Activated naive CD8-positive, alpha-beta T cell treated with anti-CD3 and anti-CD28 coated beads, Interleukin-2, amount 10 ng/mL, durations not matched to agents 7 days and 5 days (primary cell): ENCODE measurements around the gene VTA1. TPM values are rescaled to one million over a fixed set of nuclear protein-coding genes. Genes with fewer than 3 reads are reported as not detected.
A peak's percentile ranks its signal among the peaks of the same experiment; 100 is the strongest.
"Not testable (repeated sequence)": the region's sequence is repeated elsewhere in the genome, so short reads cannot be mapped to it uniquely, and the experiment has no call there.

Experiments
- ATAC-seq: fragments of 150-1000 bp; cut with Tn5 transposase; one replicate; pipeline ENCODE4 v1.10.0; 2021; ENCODE audit warnings: low read depth, moderate library complexity
- POLR2A ChIA-PET: fragments of 350-600 bp; sonication (Branson Sonifier 250); formaldehyde crosslinking; loops from one replicate; lab custom pipeline; 2021; ENCODE audit warnings: antibody characterized with exemption; lab: Charles Lee
- DNase-seq: peaks from one replicate; pipeline ENCODE4 v3.0.0; 2021
- H3K27ac Mint-ChIP-seq: one replicate; pipeline ENCODE4 v1.8.0; 2022; ENCODE audit warnings: mild to moderate bottlenecking, mixed read lengths
- H3K27me3 Mint-ChIP-seq: one replicate; pipeline ENCODE4 v1.8.0; 2022; ENCODE audit warnings: mild to moderate bottlenecking, moderate library complexity, mixed read lengths
- H3K36me3 Mint-ChIP-seq: one replicate; pipeline ENCODE4 v1.8.0; 2021; ENCODE audit warnings: mild to moderate bottlenecking, mixed read lengths
- H3K4me1 Mint-ChIP-seq: one replicate; pipeline ENCODE4 v1.8.0; 2021; ENCODE audit warnings: mixed read lengths
- H3K4me3 Mint-ChIP-seq: one replicate; pipeline ENCODE4 v1.8.0; 2022; ENCODE audit warnings: mild to moderate bottlenecking, moderate library complexity, mixed read lengths
- H3K9me3 Mint-ChIP-seq: one replicate; pipeline ENCODE4 v1.8.0; 2021; ENCODE audit warnings: mixed read lengths
- total RNA-seq, 2 experiments: library from RNA; stranded (reverse); gene quantifications; one replicate each; pipeline ENCODE4 v1.2.3, GENCODE V29; 2021

The VTA1 gene
- total RNA-seq, 2 experiments from 2014 or later: 41.7 to 45.7 TPM

- H3K4me1 Mint-ChIP-seq: peaks cover 4% of the 10 kb centered on the region
- H3K9me3 Mint-ChIP-seq: no peaks in the 10 kb centered on the region
- DNase-seq (no peak), ATAC-seq (no peak)
- H3K27ac Mint-ChIP-seq: no peak overlapping the region
- POLR2A ChIA-PET: no interaction called here
- H3K27me3 Mint-ChIP-seq: no peaks in the 10 kb centered on the region
- H3K36me3 Mint-ChIP-seq: peaks cover 26% of the 10 kb centered on the region
- no peak overlapping the region for H3K4me3 Mint-ChIP-seq
Observed at GRCh38 chr6:142182004-142182403, 34.9 kb downstream of the VTA1 start.

- ATAC-seq: no peak
- H3K27me3 Mint-ChIP-seq: no peaks in the 10 kb centered on the region
Observed at GRCh38 chr6:142183351-142183750, 36.3 kb downstream of the VTA1 start.

GRCh38 chr6:142184307-142184706, 37.2 kb downstream of the VTA1 start:
- H3K9me3 Mint-ChIP-seq: no peaks in the 10 kb centered on the region
- H3K36me3 Mint-ChIP-seq: peaks cover 16% of the 10 kb centered on the region
- H3K27ac Mint-ChIP-seq: no peak overlapping the region
- ATAC-seq: no peak
- POLR2A ChIA-PET: no interaction called here
- no peaks in the 10 kb centered on the region for H3K27me3 Mint-ChIP-seq
- H3K4me3 Mint-ChIP-seq: no peak overlapping the region
- DNase-seq: no peak
- peaks cover 4% of the 10 kb centered on the region for H3K4me1 Mint-ChIP-seq

More at GRCh38 chr6:142183351-142183750, 36.3 kb downstream of the VTA1 start:
- POLR2A ChIA-PET: no interaction called here
- no peak for DNase-seq
- no peaks in the 10 kb centered on the region for H3K9me3 Mint-ChIP-seq
- H3K4me3 Mint-ChIP-seq: no peak overlapping the region
- H3K36me3 Mint-ChIP-seq: peaks cover 15% of the 10 kb centered on the region
- H3K27ac Mint-ChIP-seq: no peak overlapping the region
- H3K4me1 Mint-ChIP-seq: peaks cover 4% of the 10 kb centered on the region

GRCh38 chr6:142185641-142186040, 38.6 kb downstream of the VTA1 start:
- no peak overlapping the region for H3K4me3 Mint-ChIP-seq
- H3K27ac Mint-ChIP-seq: no peak overlapping the region
- peaks cover 18% of the 10 kb centered on the region for H3K36me3 Mint-ChIP-seq
- peaks cover 4% of the 10 kb centered on the region for H3K4me1 Mint-ChIP-seq
- H3K27me3 Mint-ChIP-seq: no peaks in the 10 kb centered on the region
- H3K9me3 Mint-ChIP-seq: no peaks in the 10 kb centered on the region
- ATAC-seq (no peak), DNase-seq (no peak)
- POLR2A ChIA-PET: no interaction called here

- POLR2A ChIA-PET: interaction anchor here (0.7 to 1.2 kb wide), 2 partner anchors 21 to 1898 kb away, joined by 3 to 4 read pairs; no protein-coding TSS in a partner anchor
- peaks cover 17% of the 10 kb centered on the region for H3K36me3 Mint-ChIP-seq
- DNase-seq (no peak), ATAC-seq (no peak)
- peaks cover 4% of the 10 kb centered on the region for H3K4me1 Mint-ChIP-seq
- H3K27ac Mint-ChIP-seq: no peak overlapping the region
- H3K9me3 Mint-ChIP-seq: no peaks in the 10 kb centered on the region
- H3K27me3 Mint-ChIP-seq: no peaks in the 10 kb centered on the region
- H3K4me3 Mint-ChIP-seq: no peak overlapping the region
Observed at GRCh38 chr6:142187209-142187608, 40.1 kb downstream of the VTA1 start.

GRCh38 chr6:142188341-142188740, 41.3 kb downstream of the VTA1 start:
- H3K27ac Mint-ChIP-seq, H3K9me3 Mint-ChIP-seq, DNase-seq, ATAC-seq, H3K27me3 Mint-ChIP-seq, H3K4me3 Mint-ChIP-seq, POLR2A ChIA-PET, H3K4me1 Mint-ChIP-seq: not testable (repeated sequence)
- H3K36me3 Mint-ChIP-seq: peaks cover 15% of the 10 kb centered on the region

GRCh38 chr6:142189057-142189456, 42.0 kb downstream of the VTA1 start:
- ATAC-seq (no peak), DNase-seq (no peak)
- Mint-ChIP-seq H3K4me3 (no peak overlapping the region), H3K27ac (no peak overlapping the region), H3K4me1 (peaks cover 2% of the 10 kb centered on the region), H3K36me3 (peaks cover 18% of the 10 kb centered on the region), H3K27me3 (no peaks in the 10 kb centered on the region), H3K9me3 (no peaks in the 10 kb centered on the region)
- POLR2A ChIA-PET: no interaction called here

GRCh38 chr6:142192343-142192742, 45.3 kb downstream of the VTA1 start:
- H3K27me3 Mint-ChIP-seq: no peaks in the 10 kb centered on the region
- DNase-seq (no peak), ATAC-seq (no peak)
- H3K36me3 Mint-ChIP-seq: peaks cover 22% of the 10 kb centered on the region
- H3K4me3 Mint-ChIP-seq: no peak overlapping the region
- POLR2A ChIA-PET: no interaction called here
- H3K4me1 Mint-ChIP-seq: peaks cover 11% of the 10 kb centered on the region
- no peaks in the 10 kb centered on the region for H3K9me3 Mint-ChIP-seq
- no peak overlapping the region for H3K27ac Mint-ChIP-seq

- DNase-seq (no peak), ATAC-seq (no peak)
- Mint-ChIP-seq H3K36me3 (peaks cover 22% of the 10 kb centered on the region), H3K9me3 (no peaks in the 10 kb centered on the region), H3K27ac (no peak overlapping the region), H3K4me3 (no peak overlapping the region), H3K4me1 (peaks cover 12% of the 10 kb centered on the region), H3K27me3 (no peaks in the 10 kb centered on the region)
- POLR2A ChIA-PET: no interaction called here
Observed at GRCh38 chr6:142193621-142194020, 46.6 kb downstream of the VTA1 start.

- POLR2A ChIA-PET: interaction anchor here (0.6 kb wide), 2 partner anchors 170 to 1079 kb away, joined by 3 read pairs; no protein-coding TSS in a partner anchor
- Mint-ChIP-seq H3K4me3 (no peak overlapping the region), H3K27ac (no peak overlapping the region), H3K27me3 (no peaks in the 10 kb centered on the region), H3K36me3 (peaks cover 21% of the 10 kb centered on the region), H3K9me3 (no peaks in the 10 kb centered on the region), H3K4me1 (peaks cover 13% of the 10 kb centered on the region)
- DNase-seq: no peak
- no peak for ATAC-seq
Observed at GRCh38 chr6:142195862-142196541, 48.9 kb downstream of the VTA1 start.

- peaks cover 8% of the 10 kb centered on the region for H3K4me1 Mint-ChIP-seq
- H3K4me3 Mint-ChIP-seq: no peak overlapping the region
- H3K27me3 Mint-ChIP-seq: no peaks in the 10 kb centered on the region
- H3K9me3 Mint-ChIP-seq: no peaks in the 10 kb centered on the region
- no peak for DNase-seq
- POLR2A ChIA-PET: no interaction called here
- H3K36me3 Mint-ChIP-seq: peaks cover 18% of the 10 kb centered on the region
- ATAC-seq: no peak
- no peak overlapping the region for H3K27ac Mint-ChIP-seq
Observed at GRCh38 chr6:142200846-142201628, 54.0 kb downstream of the VTA1 start.

- Mint-ChIP-seq H3K27me3 (no peaks in the 10 kb centered on the region), H3K4me1 (no peaks in the 10 kb centered on the region), H3K27ac (no peak overlapping the region), H3K9me3 (peaks cover 7% of the 10 kb centered on the region), H3K4me3 (no peak overlapping the region), H3K36me3 (peaks cover 42% of the 10 kb centered on the region)
- ATAC-seq (no peak), DNase-seq (peak; percentile 29)
- POLR2A ChIA-PET: interaction anchor here (1.2 kb wide), 1 partner anchor 21 kb away, joined by 3 read pairs; no protein-coding TSS in a partner anchor
Observed at GRCh38 chr6:142207265-142207877, 60.3 kb downstream of the VTA1 start.

GRCh38 chr6:142210606-142211005, 63.5 kb downstream of the VTA1 start:
- Mint-ChIP-seq H3K9me3 (peaks cover 12% of the 10 kb centered on the region), H3K27ac (no peak overlapping the region), H3K36me3 (peaks cover 53% of the 10 kb centered on the region), H3K27me3 (no peaks in the 10 kb centered on the region), H3K4me3 (no peak overlapping the region), H3K4me1 (no peaks in the 10 kb centered on the region)
- ATAC-seq: no peak
- DNase-seq: no peak
- POLR2A ChIA-PET: no interaction called here
